HepG2 (cell line): ENCODE measurements around the gene EGLN1. TPM values are rescaled to one million over a fixed set of nuclear protein-coding genes. Genes with fewer than 3 reads are reported as not detected.

ENCODE experiments used
- ESRRA ChIP-seq: sonication (generic); formaldehyde crosslinking; IDR thresholded peaks from 2 replicates; pipeline ENCODE4 v1.5.1; 2020; ENCODE audit warnings: mild to moderate bottlenecking, low read depth, missing genetic modification reagents
- FOSL2 ChIP-seq: sonication (generic); formaldehyde crosslinking; IDR thresholded peaks from 2 replicates; pipeline ENCODE4 v1.4.0; 2020; ENCODE audit warnings: missing genetic modification reagents
- FOXJ3 ChIP-seq: sonication (generic); formaldehyde crosslinking; IDR thresholded peaks from 2 replicates; pipeline ENCODE4 v1.4.0; 2020; ENCODE audit warnings: missing genetic modification reagents, mild to moderate bottlenecking, borderline replicate concordance
- GTF3A ChIP-seq: sonication (generic); formaldehyde crosslinking; conservative IDR thresholded peaks from 2 replicates; pipeline ENCODE4 v1.4.0; 2020; ENCODE audit warnings: mild to moderate bottlenecking, missing genetic modification reagents
- HNF4G ChIP-seq, 2 experiments: sonication (generic) in 1 of 2; formaldehyde crosslinking in 1 of 2; IDR thresholded peaks; 2 replicates each; pipeline versions ENCODE4 v1.4.0 to v1.6.1; 2011 to 2020; ENCODE audit warnings: borderline replicate concordance in 2 of 2, low read depth in 2 of 2, mild to moderate bottlenecking in 2 of 2, low read length in 1 of 2, missing genetic modification reagents in 1 of 2, moderate library complexity in 1 of 2
- JUN ChIP-seq: sonication (generic); formaldehyde crosslinking; IDR thresholded peaks from 2 replicates; pipeline ENCODE4 v1.4.0; 2020; ENCODE audit warnings: mild to moderate bottlenecking, missing genetic modification reagents
- MYNN ChIP-seq: sonication (generic); formaldehyde crosslinking; IDR thresholded peaks from 2 replicates; pipeline ENCODE4 v1.4.0; 2020; ENCODE audit warnings: mild to moderate bottlenecking, low read depth, missing genetic modification reagents
- MZF1 ChIP-seq: sonication (generic); formaldehyde crosslinking; IDR thresholded peaks from 2 replicates; pipeline ENCODE4 v1.8.1; 2023; ENCODE audit warnings: mild to moderate bottlenecking, missing genetic modification reagents, borderline replicate concordance
- NPAS2 ChIP-seq: sonication (generic); formaldehyde crosslinking; IDR thresholded peaks from 2 replicates; pipeline ENCODE4 v1.8.0; 2022; ENCODE audit warnings: mild to moderate bottlenecking, missing genetic modification reagents, borderline replicate concordance
- NR2C2 ChIP-seq: sonication (generic); formaldehyde crosslinking; IDR thresholded peaks from 2 replicates; pipeline ENCODE4 v1.4.0; 2020; ENCODE audit warnings: missing genetic modification reagents, mild to moderate bottlenecking, moderate library complexity, borderline replicate concordance
- RAD51 ChIP-seq: fragments of 450-650 bp; IDR thresholded peaks from 2 replicates; pipeline ENCODE4 v1.6.1; 2016; ENCODE audit warnings: borderline replicate concordance
- RELA ChIP-seq: sonication (generic); formaldehyde crosslinking; IDR thresholded peaks from 2 replicates; pipeline ENCODE4 v1.4.0; 2020; ENCODE audit warnings: missing genetic modification reagents
- SMAD1 ChIP-seq: sonication (generic); formaldehyde crosslinking; IDR thresholded peaks from 2 replicates; pipeline ENCODE4 v1.4.0; 2020; ENCODE audit warnings: missing genetic modification reagents, low read depth, mild to moderate bottlenecking, borderline replicate concordance
- SRY ChIP-seq: sonication (generic); formaldehyde crosslinking; IDR thresholded peaks from 2 replicates; pipeline ENCODE4 v1.8.0; 2022; ENCODE audit warnings: mild to moderate bottlenecking, missing genetic modification reagents
- ZNF333 ChIP-seq: sonication (generic); formaldehyde crosslinking; IDR thresholded peaks from 2 replicates; pipeline ENCODE4 v1.4.0; 2020; ENCODE audit warnings: mild to moderate bottlenecking, missing genetic modification reagents, borderline replicate concordance
- ZNF350 ChIP-seq: sonication (generic); formaldehyde crosslinking; IDR thresholded peaks from 2 replicates; pipeline ENCODE4 v1.4.0; 2020; ENCODE audit warnings: mild to moderate bottlenecking, low read depth, missing genetic modification reagents, borderline replicate concordance
- ZNF354B ChIP-seq: sonication (generic); formaldehyde crosslinking; IDR thresholded peaks from 2 replicates; pipeline ENCODE4 v1.8.0; 2022; ENCODE audit warnings: mild to moderate bottlenecking, missing genetic modification reagents
- ZNF496 ChIP-seq: sonication (generic); formaldehyde crosslinking; IDR thresholded peaks from 2 replicates; pipeline ENCODE4 v1.8.1; 2023; ENCODE audit warnings: mild to moderate bottlenecking, moderate library complexity, missing genetic modification reagents; ENCODE audit not compliant: insufficient replicate concordance
- ZNF510 ChIP-seq: sonication (generic); formaldehyde crosslinking; IDR thresholded peaks from 2 replicates; pipeline ENCODE4 v1.4.0; 2020; ENCODE audit warnings: low read depth, mild to moderate bottlenecking, missing genetic modification reagents
- ZNF766 ChIP-seq: sonication (generic); formaldehyde crosslinking; IDR thresholded peaks from 2 replicates; pipeline ENCODE4 v1.5.0; 2020; ENCODE audit warnings: missing genetic modification reagents, borderline replicate concordance
- ZNF772 ChIP-seq: sonication (generic); formaldehyde crosslinking; IDR thresholded peaks from 2 replicates; pipeline ENCODE4 v1.5.0; 2020; ENCODE audit warnings: mild to moderate bottlenecking, missing genetic modification reagents
- ZNF839 ChIP-seq: sonication (generic); formaldehyde crosslinking; IDR thresholded peaks from 2 replicates; pipeline ENCODE4 v1.4.0; 2020; ENCODE audit warnings: missing genetic modification reagents, mild to moderate bottlenecking, borderline replicate concordance
- ZSCAN20 ChIP-seq: sonication (generic); formaldehyde crosslinking; IDR thresholded peaks from 2 replicates; pipeline ENCODE4 v1.4.0; 2020; ENCODE audit warnings: missing genetic modification reagents, mild to moderate bottlenecking, borderline replicate concordance
- ZSCAN31 ChIP-seq: sonication (generic); formaldehyde crosslinking; IDR thresholded peaks from 2 replicates; pipeline ENCODE4 v1.5.0; 2020; ENCODE audit warnings: low read depth, mild to moderate bottlenecking, missing genetic modification reagents
- ZZZ3 ChIP-seq: sonication (generic); formaldehyde crosslinking; IDR thresholded peaks from 2 replicates; pipeline ENCODE4 v1.4.0; 2020; ENCODE audit warnings: missing genetic modification reagents, mild to moderate bottlenecking, borderline replicate concordance
- polyA plus RNA-seq, 8 experiments: library from polyadenylated mRNA; depleted of rRNA in 3 of 8; stranded (reverse) in 7 of 8; unstranded in 1 of 8; fragments of >200 nt; fragmentation: Illumina TruSeq in 4 of 8; extraction: Trizol in 4 of 8; gene quantifications; 2 replicates each; pipeline versions ENCODE4 v1.2.1 to v1.2.3, GENCODE V29; 2011 to 2016; ENCODE audit warnings: low read depth in 4 of 8, missing spikeins in 1 of 8, mixed read lengths in 1 of 8; ENCODE audit not compliant: insufficient read depth in 1 of 8
- total RNA-seq, 5 experiments: library from RNA; depleted of rRNA; stranded (reverse); fragments of >200 nt; fragmentation: Illumina TruSeq; extraction: Trizol; gene quantifications; 2 replicates each; pipeline ENCODE4 v1.2.3, GENCODE V29; 2016; ENCODE audit warnings: low read depth in 1 of 5
- TF ChIP-seq, protein P1 (sequence below): sonication (generic); formaldehyde crosslinking; conservative IDR thresholded peaks from 2 replicates; pipeline ENCODE4 v1.8.0; 2022; ENCODE audit warnings: missing genetic modification reagents

Gene EGLN1
- total and polyA plus RNA-seq, 2 of the 13 experiments (the other 11 are each of a cell fraction or from before 2014, with no cell fraction given) = 34.4 to 44.1 TPM

DNA sequence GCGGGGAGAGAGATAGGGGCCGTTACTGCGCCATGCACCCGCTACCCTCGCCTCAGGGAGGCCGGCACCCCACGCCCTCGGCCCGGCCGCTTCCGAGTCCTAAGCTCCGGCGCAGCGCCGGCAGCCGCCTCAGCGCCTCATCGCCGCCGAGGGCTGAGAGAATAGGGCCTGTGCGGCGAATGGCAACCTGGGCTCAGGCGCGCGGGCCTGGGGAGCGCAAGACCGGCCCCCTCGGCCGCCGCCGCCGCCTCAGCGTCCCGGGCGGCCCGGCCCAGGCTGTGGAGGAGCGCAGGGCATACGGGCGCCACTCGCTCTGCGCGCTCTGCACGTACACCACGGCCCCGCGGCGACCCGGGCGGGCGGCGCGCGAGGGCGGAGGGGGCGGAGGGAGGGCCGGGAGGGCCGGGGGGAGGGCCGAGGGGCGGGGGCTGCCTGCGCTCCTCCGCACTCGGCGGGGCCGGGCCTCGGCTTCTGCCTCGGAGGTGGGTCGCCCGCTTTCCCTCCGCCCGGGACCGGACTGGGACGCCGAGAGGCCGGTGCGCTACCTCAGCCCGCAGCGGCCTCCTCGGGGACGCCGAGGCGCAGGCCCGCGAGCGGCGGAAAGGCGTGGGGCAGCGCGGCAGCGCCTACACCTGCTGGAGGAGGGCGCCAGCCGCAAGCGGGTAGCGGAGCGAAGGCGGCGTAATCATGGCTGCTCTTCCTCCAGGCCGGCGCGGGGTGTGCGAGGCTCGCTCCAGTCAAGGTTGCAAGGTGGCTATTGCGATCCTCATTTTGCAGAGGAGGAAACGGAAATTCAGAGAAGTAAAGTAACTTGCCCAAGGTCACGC is at the start of gene EGLN1 (continued):
- no peak for TF ChIP-seq SMAD1 (CRISPR knock-in tag)
- TF ChIP-seq GTF3A = peak; percentile 91; the same call in 1 of the 2 replicates
- peak; percentile 16; the same call in 1 of the 2 replicates for TF ChIP-seq ZNF333
- TF ChIP-seq JUN = peak; percentile 54; the same call in 1 of the 2 replicates
- TF ChIP-seq SRY (CRISPR knock-in tag) = peak; percentile 75; the same call in 1 of the 2 replicates
- TF ChIP-seq ZNF496 (CRISPR knock-in tag) = no peak
- TF ChIP-seq MYNN = no peak
- no peak for TF ChIP-seq ZZZ3 (CRISPR knock-in tag)
- TF ChIP-seq NR2C2 = peak; percentile 49; the same call in 1 of the 2 replicates
- TF ChIP-seq FOXJ3 (CRISPR knock-in tag) = 0 out of 2 replicates have a peak, but pooled peaks have one; percentile 18
- TF ChIP-seq HNF4G (IDR thresholded peaks at IDR 0.05; ENCODE audit: borderline replicate concordance, low read depth, low read length) = no peak
- peak; percentile 33; the same call in 1 of the 2 replicates for TF ChIP-seq HNF4G (CRISPR knock-in tag; IDR thresholded peaks at IDR 0.05; ENCODE audit: borderline replicate concordance, low read depth)
- no peak for TF ChIP-seq MZF1 (CRISPR knock-in tag)
- TF ChIP-seq, protein P1, sequence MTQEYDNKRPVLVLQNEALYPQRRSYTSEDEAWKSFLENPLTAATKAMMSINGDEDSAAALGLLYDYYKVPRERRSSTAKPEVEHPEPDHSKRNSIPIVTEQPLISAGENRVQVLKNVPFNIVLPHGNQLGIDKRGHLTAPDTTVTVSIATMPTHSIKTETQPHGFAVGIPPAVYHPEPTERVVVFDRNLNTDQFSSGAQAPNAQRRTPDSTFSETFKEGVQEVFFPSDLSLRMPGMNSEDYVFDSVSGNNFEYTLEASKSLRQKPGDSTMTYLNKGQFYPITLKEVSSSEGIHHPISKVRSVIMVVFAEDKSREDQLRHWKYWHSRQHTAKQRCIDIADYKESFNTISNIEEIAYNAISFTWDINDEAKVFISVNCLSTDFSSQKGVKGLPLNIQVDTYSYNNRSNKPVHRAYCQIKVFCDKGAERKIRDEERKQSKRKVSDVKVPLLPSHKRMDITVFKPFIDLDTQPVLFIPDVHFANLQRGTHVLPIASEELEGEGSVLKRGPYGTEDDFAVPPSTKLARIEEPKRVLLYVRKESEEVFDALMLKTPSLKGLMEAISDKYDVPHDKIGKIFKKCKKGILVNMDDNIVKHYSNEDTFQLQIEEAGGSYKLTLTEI (CRISPR knock-in tag) = no peak
- TF ChIP-seq FOSL2 (CRISPR knock-in tag) = peak; percentile 70; the same call in 1 of the 2 replicates
- TF ChIP-seq RAD51 = no peak
- TF ChIP-seq ZSCAN20 (CRISPR knock-in tag) = 0 out of 2 replicates have a peak, but pooled peaks have one; percentile 67
- TF ChIP-seq ZNF510 (CRISPR knock-in tag) = no peak; the same call in 1 of the 2 replicates
- no peak for TF ChIP-seq NPAS2 (CRISPR knock-in tag)
- peak; percentile 84 for TF ChIP-seq ESRRA (CRISPR knock-in tag)
- 0 out of 2 replicates have a peak, but pooled peaks have one; percentile 74 for TF ChIP-seq ZNF839 (CRISPR knock-in tag)
- no peak; the same call in 1 of the 2 replicates for TF ChIP-seq ZNF772 (CRISPR knock-in tag)
- 0 out of 2 replicates have a peak, but pooled peaks have one; percentile 3 for TF ChIP-seq ZSCAN31
- TF ChIP-seq ZNF354B (CRISPR knock-in tag) = no peak
- 0 out of 2 replicates have a peak, but pooled peaks have one; percentile 43 for TF ChIP-seq RELA (CRISPR knock-in tag)
- TF ChIP-seq ZNF766 (CRISPR knock-in tag) = no peak
- peak; percentile 52; the same call in 1 of the 2 replicates for TF ChIP-seq ZNF350 (CRISPR knock-in tag)
